Measurements from ENCODE around the gene SNX10. TPM values are rescaled to one million over a fixed set of nuclear protein-coding genes. Genes with fewer than 3 reads are reported as not detected.

SNX10 gene
- total RNA-seq, 1 donor from 2014 or later, result 4.7 TPM

- Mint-ChIP-seq H3K4me3 (no peak overlapping the region), H3K27me3 (ENCODE audit: low read depth) (no peaks in the 10 kb centered on the region), H3K9me3 (no peaks in the 10 kb centered on the region), H3K36me3 (no peaks in the 10 kb centered on the region), H3K27ac (no peak overlapping the region), H3K4me1 (peaks cover 17% of the 10 kb centered on the region)
- TF ChIP-seq CTCF (IDR thresholded peaks at IDR 0.05; ENCODE audit: unreplicated experiment), result no peak
- DNase-seq (ENCODE audit: low spot score in 2 of 2, unreplicated experiment in 2 of 2), result no peak
Observed at GRCh38 chr7:26320878-26321277, 29.2 kb downstream of the SNX10 start.

DNA sequence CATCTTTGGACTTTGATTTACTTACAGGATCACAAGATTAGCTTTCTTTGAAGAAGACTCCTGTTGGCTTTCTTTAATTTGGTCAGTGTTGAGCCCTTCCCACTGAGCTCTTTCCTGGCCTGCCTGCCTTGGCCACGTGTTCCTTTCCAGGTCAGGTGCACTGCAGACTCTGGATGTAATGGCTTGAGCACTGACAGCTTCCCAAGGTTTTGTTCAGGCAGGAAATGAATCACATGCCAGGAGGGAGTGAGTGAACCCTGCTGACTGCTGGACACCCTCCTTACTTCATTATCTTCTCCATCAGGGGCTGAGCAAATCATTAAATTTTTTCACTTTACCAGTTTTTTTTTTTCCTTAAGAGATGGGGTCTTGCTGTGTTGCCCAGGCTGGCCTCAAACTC, 29.8 kb downstream of the SNX10 start:
- H3K4me1 Mint-ChIP-seq, result peaks cover 17% of the 10 kb centered on the region
- no peak overlapping the region for H3K4me3 Mint-ChIP-seq
- DNase-seq (ENCODE audit: low spot score in 2 of 2, unreplicated experiment in 2 of 2), result no peak
- TF ChIP-seq CTCF (IDR thresholded peaks at IDR 0.05; ENCODE audit: unreplicated experiment), result no peak
- no peaks in the 10 kb centered on the region for H3K27me3 Mint-ChIP-seq (ENCODE audit: low read depth)
- H3K9me3 Mint-ChIP-seq, result no peaks in the 10 kb centered on the region
- H3K27ac Mint-ChIP-seq, result peak overlapping the region; percentile 63
- H3K36me3 Mint-ChIP-seq, result no peaks in the 10 kb centered on the region

- Mint-ChIP-seq H3K4me3 (no peak overlapping the region), H3K4me1 (peaks cover 4% of the 10 kb centered on the region), H3K36me3 (no peaks in the 10 kb centered on the region), H3K9me3 (no peaks in the 10 kb centered on the region), H3K27ac (no peak overlapping the region), H3K27me3 (ENCODE audit: low read depth) (no peaks in the 10 kb centered on the region)
- TF ChIP-seq CTCF (IDR thresholded peaks at IDR 0.05; ENCODE audit: unreplicated experiment), result no peak
- DNase-seq (ENCODE audit: low spot score in 2 of 2, unreplicated experiment in 2 of 2), result no peak
Observed at GRCh38 chr7:26326211-26326610, 34.5 kb downstream of the SNX10 start.

- no peak overlapping the region for H3K27ac Mint-ChIP-seq
- H3K9me3 Mint-ChIP-seq, result peaks cover 16% of the 10 kb centered on the region
- peaks cover 7% of the 10 kb centered on the region for H3K36me3 Mint-ChIP-seq
- no peak overlapping the region for H3K4me3 Mint-ChIP-seq
- DNase-seq (ENCODE audit: low spot score in 2 of 2, unreplicated experiment in 2 of 2), result no peak
- H3K4me1 Mint-ChIP-seq, result no peaks in the 10 kb centered on the region
- TF ChIP-seq CTCF (IDR thresholded peaks at IDR 0.05; ENCODE audit: unreplicated experiment), result no peak
- H3K27me3 Mint-ChIP-seq (ENCODE audit: low read depth), result no peaks in the 10 kb centered on the region
Observed at GRCh38 chr7:26328498-26329390, 37.1 kb downstream of the SNX10 start.

DNA sequence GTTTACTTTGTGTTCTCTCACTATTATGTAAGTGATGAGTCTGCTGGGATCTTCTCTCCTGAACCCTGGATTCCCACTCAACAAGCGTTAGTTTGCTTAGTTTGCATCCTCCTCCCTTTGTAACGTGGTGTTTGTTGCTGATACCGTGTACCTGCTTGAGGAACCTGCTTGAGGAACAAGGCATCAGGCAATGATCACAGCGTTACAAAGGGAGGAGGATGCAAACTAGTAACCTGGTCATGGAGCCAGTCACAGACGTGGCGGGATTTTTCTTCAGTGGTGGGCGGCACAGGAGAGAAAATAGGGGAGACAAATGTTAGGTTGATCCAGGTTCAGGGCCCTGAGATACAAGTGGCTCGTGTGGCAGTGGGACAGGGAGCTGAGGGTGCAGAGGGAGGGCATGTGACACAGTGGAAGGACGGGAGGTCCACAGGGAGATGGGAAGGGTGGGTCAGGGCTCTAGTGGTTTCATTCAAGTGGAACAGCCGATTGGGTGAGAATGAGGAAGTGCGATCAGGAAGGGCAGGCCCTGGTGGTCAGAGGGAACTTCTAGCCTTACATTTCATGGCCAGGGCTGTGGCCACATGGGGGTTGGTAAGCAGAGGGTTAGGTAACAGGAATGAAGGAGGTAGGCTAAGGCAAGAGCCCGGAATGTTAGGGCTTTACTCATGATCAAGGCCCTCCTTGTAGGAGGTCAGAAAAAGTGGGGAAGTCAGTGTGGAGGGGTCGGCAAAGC, 38.0 kb downstream of the SNX10 start:
- H3K9me3 Mint-ChIP-seq, result peaks cover 16% of the 10 kb centered on the region
- no peaks in the 10 kb centered on the region for H3K27me3 Mint-ChIP-seq (ENCODE audit: low read depth)
- no peak for TF ChIP-seq CTCF (IDR thresholded peaks at IDR 0.05; ENCODE audit: unreplicated experiment)
- peaks cover 7% of the 10 kb centered on the region for H3K36me3 Mint-ChIP-seq
- no peak overlapping the region for H3K27ac Mint-ChIP-seq
- DNase-seq (ENCODE audit: low spot score in 2 of 2, unreplicated experiment in 2 of 2), result no peak
- H3K4me3 Mint-ChIP-seq, result no peak overlapping the region
- no peaks in the 10 kb centered on the region for H3K4me1 Mint-ChIP-seq

Measured in mesothelial cell of epicardium (in vitro differentiated cells).